Mucosa of descending colon (tissue), 3 donors: ENCODE data around the gene ARTN. TPM values are rescaled to one million over a fixed set of nuclear protein-coding genes. Genes with fewer than 3 reads are reported as not detected.

Experiments
- ATAC-seq: fragments of 200-7000 bp; cut with Tn5 transposase; one replicate; pipeline ENCODE4 v1.9.1; 2020; ENCODE audit warnings: mild to moderate bottlenecking, moderate library complexity
- DNase-seq, 3 donors: peaks; one replicate each; pipeline ENCODE4 v3.0.0-alpha.2; 2020
- H3K36me3 ChIP-seq: fragments of 200-600 bp; one replicate; pipeline ENCODE4 v1.8.0; 2021; ENCODE audit warnings: low read depth, mild to moderate bottlenecking
- H3K4me1 ChIP-seq: fragments of 200-600 bp; one replicate; pipeline ENCODE4 v1.8.0; 2021; ENCODE audit warnings: low read depth, mild to moderate bottlenecking
- H3K4me3 ChIP-seq: fragments of 200-600 bp; one replicate; pipeline ENCODE4 v1.8.0; 2021; ENCODE audit warnings: mild to moderate bottlenecking
- H3K9me3 ChIP-seq: fragments of 200-600 bp; one replicate; pipeline ENCODE4 v1.8.0; 2021; ENCODE audit warnings: mild to moderate bottlenecking
- intact Hi-C, 2 donors: fragments of 100-400 bp; cut with DNase I in 1 of 2; cut with micrococcal nuclease in 1 of 2; formaldehyde crosslinking; loops; one replicate each; pipeline versions ENCODE4 v1.11.0 to v1.11.1; 2022; cut with DNase I, micrococcal nuclease
- total RNA-seq, 3 donors: library from RNA; stranded (reverse); fragmentation: NEBNext Ultra II Directional in 2 of 3; extraction: Animal tissue kit (Norgen Biotek cat#: 25700) in 2 of 3; gene quantifications; one replicate each; pipeline versions ENCODE4 v1.2.1 to v1.2.4, GENCODE V29; 2021 to 2023
- TF ChIP-seq, protein P1 (sequence below): fragments of 200-600 bp; IDR thresholded peaks from one replicate; pipeline ENCODE4 v1.8.0; 2022; ENCODE audit warnings: antibody characterized with exemption, mild to moderate bottlenecking
- donor health status: DM: no; HTN: no; CAD: no; lungs with moderate emphysema.
- donor health status: DM: no; HTN: no; CAD: no.
- donor health status: DM: no; HTN: yes; CAD: no.

Gene ARTN
- total RNA-seq, 3 donors from 2014 or later, result 6.9 to 14.2 (median 7.4) TPM

DNA sequence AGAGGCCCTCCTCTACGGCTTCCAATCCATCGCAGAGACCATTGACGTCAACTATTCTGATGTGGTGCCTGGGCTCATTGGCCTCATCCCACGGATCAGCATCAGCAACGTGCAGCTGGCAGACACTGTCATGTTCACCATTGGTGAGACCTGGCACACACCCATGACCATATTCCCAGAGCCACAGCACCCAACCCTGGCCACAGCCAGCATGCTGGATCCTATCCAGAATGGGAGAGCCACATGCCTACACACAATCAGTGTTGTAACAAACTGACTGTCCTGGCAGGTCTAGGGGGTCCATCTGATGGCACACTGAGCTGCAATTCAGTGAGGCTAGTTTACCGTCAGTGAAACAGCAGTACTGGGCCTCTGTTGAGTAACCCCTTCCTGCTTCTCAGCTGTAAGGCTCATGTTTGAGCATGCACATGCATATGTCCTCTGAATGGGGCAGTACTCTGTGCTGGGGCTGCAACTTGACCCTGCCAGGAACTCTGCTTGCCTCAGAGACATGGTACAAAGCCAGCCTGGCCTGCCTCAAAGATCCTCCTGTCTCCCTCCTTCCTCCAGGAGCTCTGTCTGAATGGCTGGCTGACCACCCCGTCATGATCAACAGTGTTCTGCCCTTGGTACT is 23.9 kb downstream of the ARTN start:
- intact Hi-C loops, result no loop called here
- H3K9me3 ChIP-seq, result no peaks in the 10 kb centered on the region
- no peaks in the 10 kb centered on the region for H3K4me1 ChIP-seq
- TF ChIP-seq, protein P1, sequence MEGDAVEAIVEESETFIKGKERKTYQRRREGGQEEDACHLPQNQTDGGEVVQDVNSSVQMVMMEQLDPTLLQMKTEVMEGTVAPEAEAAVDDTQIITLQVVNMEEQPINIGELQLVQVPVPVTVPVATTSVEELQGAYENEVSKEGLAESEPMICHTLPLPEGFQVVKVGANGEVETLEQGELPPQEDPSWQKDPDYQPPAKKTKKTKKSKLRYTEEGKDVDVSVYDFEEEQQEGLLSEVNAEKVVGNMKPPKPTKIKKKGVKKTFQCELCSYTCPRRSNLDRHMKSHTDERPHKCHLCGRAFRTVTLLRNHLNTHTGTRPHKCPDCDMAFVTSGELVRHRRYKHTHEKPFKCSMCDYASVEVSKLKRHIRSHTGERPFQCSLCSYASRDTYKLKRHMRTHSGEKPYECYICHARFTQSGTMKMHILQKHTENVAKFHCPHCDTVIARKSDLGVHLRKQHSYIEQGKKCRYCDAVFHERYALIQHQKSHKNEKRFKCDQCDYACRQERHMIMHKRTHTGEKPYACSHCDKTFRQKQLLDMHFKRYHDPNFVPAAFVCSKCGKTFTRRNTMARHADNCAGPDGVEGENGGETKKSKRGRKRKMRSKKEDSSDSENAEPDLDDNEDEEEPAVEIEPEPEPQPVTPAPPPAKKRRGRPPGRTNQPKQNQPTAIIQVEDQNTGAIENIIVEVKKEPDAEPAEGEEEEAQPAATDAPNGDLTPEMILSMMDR, result no peak
- no peak overlapping the region for H3K4me3 ChIP-seq
- H3K36me3 ChIP-seq, result no peaks in the 10 kb centered on the region
- DNase-seq, result no peak
- ATAC-seq, result no peak

GRCh38 chr1:43958351-43959255 is 25.0 kb downstream of the ARTN start:
- Histone ChIP-seq H3K9me3 (no peaks in the 10 kb centered on the region), H3K4me3 (no peak overlapping the region), H3K36me3 (no peaks in the 10 kb centered on the region), H3K4me1 (no peaks in the 10 kb centered on the region)
- no peak for ATAC-seq
- DNase-seq, result no peak
- TF ChIP-seq, protein P1, result no peak
- intact Hi-C loops, result no loop called here

DNA sequence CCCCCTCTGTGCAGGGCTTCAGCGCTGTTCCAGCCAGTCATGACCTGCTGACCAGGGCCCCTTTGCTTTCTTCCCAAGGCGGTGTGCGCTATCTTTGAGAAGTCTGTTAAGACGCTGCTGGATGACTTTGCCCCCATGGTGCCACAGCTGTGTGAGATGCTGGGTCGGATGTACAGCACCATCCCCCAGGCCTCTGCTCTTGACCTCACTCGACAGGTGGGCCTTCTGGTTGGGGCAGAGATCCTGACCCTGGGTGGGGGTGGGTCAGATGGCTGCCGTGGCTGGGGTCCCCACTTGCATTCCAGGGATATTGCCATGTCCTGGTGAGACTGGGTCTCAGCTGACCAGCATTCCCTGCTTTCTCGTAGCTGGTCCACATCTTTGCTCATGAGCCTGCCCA is 27.2 kb downstream of the ARTN start:
- Histone ChIP-seq H3K4me3 (no peak overlapping the region), H3K36me3 (no peaks in the 10 kb centered on the region), H3K9me3 (no peaks in the 10 kb centered on the region), H3K4me1 (no peaks in the 10 kb centered on the region)
- ATAC-seq, result no peak
- TF ChIP-seq, protein P1, result no peak
- DNase-seq, result no peak
- intact Hi-C loops, result no loop called here

- ATAC-seq (no peak), DNase-seq (no peak)
- no peak overlapping the region for H3K4me3 ChIP-seq
- no peaks in the 10 kb centered on the region for H3K9me3 ChIP-seq
- H3K4me1 ChIP-seq, result no peaks in the 10 kb centered on the region
- intact Hi-C loops, result no loop called here
- H3K36me3 ChIP-seq, result no peaks in the 10 kb centered on the region
- TF ChIP-seq, protein P1, result no peak
These were observed 28.1 kb downstream of the ARTN start for GRCh38 chr1:43961692-43962091.

- Histone ChIP-seq H3K9me3 (no peaks in the 10 kb centered on the region), H3K36me3 (no peaks in the 10 kb centered on the region), H3K4me3 (no peak overlapping the region), H3K4me1 (no peaks in the 10 kb centered on the region)
- no peak for ATAC-seq
- intact Hi-C loops, result no loop called here
- no peak for DNase-seq
- TF ChIP-seq, protein P1, result no peak
These were observed 28.7 kb downstream of the ARTN start for GRCh38 chr1:43962324-43962723.
